Esophagus muscularis mucosa (tissue), 4 donors: Measurements from ENCODE around the gene ENTREP3. TPM values are rescaled to one million over a fixed set of nuclear protein-coding genes. Genes with fewer than 3 reads are reported as not detected.
A peak's percentile ranks its signal among the peaks of the same experiment; 100 is the strongest.

Experiments used
- DNase-seq: peaks from one replicate; pipeline ENCODE4 v3.0.0-alpha.2; 2017; ENCODE audit errors: extremely low spot score
- H3K27ac ChIP-seq, 4 donors: fragments of 200-600 bp; sonication (generic); replicated peaks in 1 of 4; 1 replicate in 3 of 4; 2 replicates in 1 of 4; pipeline ENCODE4 v1.5.1; 2016 to 2019; ENCODE audit warnings: mild to moderate bottlenecking in 1 of 4
- H3K27me3 ChIP-seq, 4 donors: fragments of 200-600 bp; sonication (generic); one replicate each; pipeline versions ENCODE4 v1.5.1 to v1.6.0; 2016 to 2019
- H3K36me3 ChIP-seq, 4 donors: fragments of 200-600 bp; sonication (generic); one replicate each; pipeline ENCODE4 v1.5.1; 2016 to 2019
- H3K4me1 ChIP-seq, 4 donors: fragments of 200-600 bp; sonication (generic); one replicate each; pipeline ENCODE4 v1.5.1; 2016 to 2019
- H3K4me3 ChIP-seq, 4 donors: fragments of 200-600 bp; sonication (generic); 1 replicate in 2 of 4; 2 replicates in 2 of 4; pipeline ENCODE4 v1.5.1; 2016 to 2019; ENCODE audit warnings: mild to moderate bottlenecking in 4 of 4, moderate library complexity in 1 of 4
- H3K9me3 ChIP-seq, 4 donors: fragments of 200-600 bp; sonication (generic); 1 replicate in 3 of 4; 2 replicates in 1 of 4; pipeline ENCODE4 v1.5.1; 2016 to 2019
- CTCF ChIP-seq, 3 experiments: fragments of 200-600 bp in 2 of 3; fragments of 450-650 bp in 1 of 3; sonication (generic) in 2 of 3; IDR thresholded peaks; one replicate each; pipeline ENCODE4 v1.5.1; 2017 to 2019; ENCODE audit warnings: antibody characterized with exemption in 3 of 3, mild to moderate bottlenecking in 2 of 3, moderate library complexity in 1 of 3
- EP300 ChIP-seq: sonication (generic); formaldehyde crosslinking; IDR thresholded peaks from one replicate; pipeline ENCODE4 v1.6.1; 2017; ENCODE audit warnings: antibody characterized with exemption
- POLR2A ChIP-seq: fragments of 450-650 bp; IDR thresholded peaks from one replicate; pipeline ENCODE4 v1.6.1; 2017; ENCODE audit warnings: antibody characterized with exemption, moderate library complexity, mild to moderate bottlenecking, low read depth
- POLR2AphosphoS5 ChIP-seq, 2 donors: sonication (generic); formaldehyde crosslinking; IDR thresholded peaks; one replicate each; pipeline ENCODE4 v1.6.1; 2017; ENCODE audit warnings: antibody characterized with exemption in 2 of 2
- WGBS: methylation state at CpG from one replicate; pipeline ENCODE4 v1.1.5; 2018; 5-methylcytosine and 5-hydroxymethylcytosine counted together
- intact Hi-C: fragments of 100-400 bp; cut with DNase I; formaldehyde crosslinking; loops from one replicate; pipeline ENCODE4 v1.15.1; 2023
- total RNA-seq, 4 donors: library from RNA; depleted of rRNA; stranded (reverse); fragments of >200 nt; gene quantifications; one replicate each; pipeline versions ENCODE4 v1.1.0 to v1.2.1, GENCODE V29; 2016

ENTREP3 gene
- total RNA-seq, 4 donors from 2014 or later = 15.1 to 38.7 (median 22.6) TPM

GRCh38 chr1:155207806-155208540 lies 47.3 kb downstream of the ENTREP3 start, which contains the start of gene THBS3:
Gene THBS3 (minus strand): TSS chr1:155207897. CDS start chr1:155207876, 21 bp downstream.
- DNase-seq = no peak
- intact Hi-C loops = loop anchor here (1.0 kb wide), 1 partner anchor 19 kb away; no protein-coding TSS in a partner anchor
- no peak for TF ChIP-seq CTCF (IDR thresholded peaks at IDR 0.05)
- no peaks in the 10 kb centered on the region for H3K27me3 ChIP-seq
- H3K4me1 ChIP-seq = peaks cover 23 to 63% (median 43%) of the 10 kb centered on the region in 4 donors
- peak within 1 kb of the TSS; percentile 98 to 100 (median 99) for H3K27ac ChIP-seq
- H3K9me3 ChIP-seq = no peaks in the 10 kb centered on the region
- peaks cover 0 to 37% (median 21%) of the 10 kb centered on the region in 4 donors for H3K36me3 ChIP-seq
- WGBS = 4% methylated on average over 10 of the region's 17 CpGs
- H3K4me3 ChIP-seq = peak within 1 kb of the TSS; percentile 73 to 96 (median 87)

GRCh38 chr1:155206891-155207805 lies 48.1 kb downstream of the ENTREP3 start:
- Histone ChIP-seq H3K27ac (peak overlapping the region; percentile 98 to 100 (median 99)), H3K36me3 (peaks cover 0 to 39% (median 19%) of the 10 kb centered on the region in 4 donors), H3K4me1 (peaks cover 23 to 63% (median 43%) of the 10 kb centered on the region in 4 donors), H3K27me3 (no peaks in the 10 kb centered on the region), H3K9me3 (no peaks in the 10 kb centered on the region), H3K4me3 (peak overlapping the region; percentile 73 to 96 (median 87))
- peak; percentile 97 for DNase-seq
- TF ChIP-seq POLR2AphosphoS5 (IDR thresholded peaks at IDR 0.05) (peak; percentile 60 to 75), POLR2A (no peak), CTCF (IDR thresholded peaks at IDR 0.05) (peak; percentile 83 to 92 (median 84)), EP300 (no peak)
- WGBS = 20% methylated on average over 12 of the region's 13 CpGs
- intact Hi-C loops = no loop called here

- 60% methylated on average over 8 of the region's 9 CpGs for WGBS
- H3K4me3 ChIP-seq = peak overlapping the region in 1 of 4 donors; percentile 96
- peaks cover 23 to 56% (median 40%) of the 10 kb centered on the region in 4 donors for H3K4me1 ChIP-seq
- peaks cover 8 to 40% (median 15%) of the 10 kb centered on the region in 4 donors for H3K36me3 ChIP-seq
- peak overlapping the region; percentile 98 to 100 (median 99) for H3K27ac ChIP-seq
- intact Hi-C loops = no loop called here
- H3K27me3 ChIP-seq = no peaks in the 10 kb centered on the region
- H3K9me3 ChIP-seq = no peaks in the 10 kb centered on the region
- no peak for DNase-seq
- TF ChIP-seq POLR2AphosphoS5 (IDR thresholded peaks at IDR 0.05) (no peak), CTCF (IDR thresholded peaks at IDR 0.05) (no peak), EP300 (no peak), POLR2A (no peak)
These were observed 49.2 kb downstream of the ENTREP3 start for GRCh38 chr1:155205969-155206593.

GRCh38 chr1:155205035-155205434 lies 50.2 kb downstream of the ENTREP3 start:
- H3K9me3 ChIP-seq = no peaks in the 10 kb centered on the region
- no peak for DNase-seq
- peaks cover 0 to 43% (median 16%) of the 10 kb centered on the region in 4 donors for H3K36me3 ChIP-seq
- no peak overlapping the region for H3K4me3 ChIP-seq
- H3K27ac ChIP-seq = no peak overlapping the region
- H3K27me3 ChIP-seq = no peaks in the 10 kb centered on the region
- WGBS = 94% methylated on average over 12 of the region's 14 CpGs
- peaks cover 23 to 48% (median 35%) of the 10 kb centered on the region in 4 donors for H3K4me1 ChIP-seq
- intact Hi-C loops = no loop called here
- no peak for TF ChIP-seq EP300
- TF ChIP-seq POLR2A = no peak
- no peak for TF ChIP-seq CTCF (IDR thresholded peaks at IDR 0.05)
- no peak for TF ChIP-seq POLR2AphosphoS5 (IDR thresholded peaks at IDR 0.05)
